Astrocyte of the spinal cord (primary cell): ENCODE results near the gene SLCO3A1.

Experiments used
- DNase-seq: peaks from one replicate; pipeline ENCODE4 v3.0.0; 2011; ENCODE audit warnings: low read depth, low spot score
- H3K4me3 ChIP-seq: 2 replicates; pipeline ENCODE4 v1.5.1; 2011; ENCODE audit warnings: low read depth, mild to moderate bottlenecking, low read length, moderate library complexity
- in situ Hi-C: cut with HindIII; loops from 2 replicates; pipeline ENCODE4 v1.10.0; 2017; ENCODE audit warnings: low sequenced_read_pairs
- TF ChIP-seq, protein P1 (sequence below): IDR thresholded peaks from 2 replicates; pipeline ENCODE4 v1.5.1; 2012; ENCODE audit warnings: low read depth, mild to moderate bottlenecking, low read length, inconsistent platforms

The SLCO3A1 gene

GRCh38 chr15:91885054-91885453 lies 31.5 kb downstream of the SLCO3A1 start:
- no peak for DNase-seq
- in situ Hi-C loops: no loop called here
- no peak overlapping the region for H3K4me3 ChIP-seq
- TF ChIP-seq, protein P1, sequence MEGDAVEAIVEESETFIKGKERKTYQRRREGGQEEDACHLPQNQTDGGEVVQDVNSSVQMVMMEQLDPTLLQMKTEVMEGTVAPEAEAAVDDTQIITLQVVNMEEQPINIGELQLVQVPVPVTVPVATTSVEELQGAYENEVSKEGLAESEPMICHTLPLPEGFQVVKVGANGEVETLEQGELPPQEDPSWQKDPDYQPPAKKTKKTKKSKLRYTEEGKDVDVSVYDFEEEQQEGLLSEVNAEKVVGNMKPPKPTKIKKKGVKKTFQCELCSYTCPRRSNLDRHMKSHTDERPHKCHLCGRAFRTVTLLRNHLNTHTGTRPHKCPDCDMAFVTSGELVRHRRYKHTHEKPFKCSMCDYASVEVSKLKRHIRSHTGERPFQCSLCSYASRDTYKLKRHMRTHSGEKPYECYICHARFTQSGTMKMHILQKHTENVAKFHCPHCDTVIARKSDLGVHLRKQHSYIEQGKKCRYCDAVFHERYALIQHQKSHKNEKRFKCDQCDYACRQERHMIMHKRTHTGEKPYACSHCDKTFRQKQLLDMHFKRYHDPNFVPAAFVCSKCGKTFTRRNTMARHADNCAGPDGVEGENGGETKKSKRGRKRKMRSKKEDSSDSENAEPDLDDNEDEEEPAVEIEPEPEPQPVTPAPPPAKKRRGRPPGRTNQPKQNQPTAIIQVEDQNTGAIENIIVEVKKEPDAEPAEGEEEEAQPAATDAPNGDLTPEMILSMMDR: no peak

DNA sequence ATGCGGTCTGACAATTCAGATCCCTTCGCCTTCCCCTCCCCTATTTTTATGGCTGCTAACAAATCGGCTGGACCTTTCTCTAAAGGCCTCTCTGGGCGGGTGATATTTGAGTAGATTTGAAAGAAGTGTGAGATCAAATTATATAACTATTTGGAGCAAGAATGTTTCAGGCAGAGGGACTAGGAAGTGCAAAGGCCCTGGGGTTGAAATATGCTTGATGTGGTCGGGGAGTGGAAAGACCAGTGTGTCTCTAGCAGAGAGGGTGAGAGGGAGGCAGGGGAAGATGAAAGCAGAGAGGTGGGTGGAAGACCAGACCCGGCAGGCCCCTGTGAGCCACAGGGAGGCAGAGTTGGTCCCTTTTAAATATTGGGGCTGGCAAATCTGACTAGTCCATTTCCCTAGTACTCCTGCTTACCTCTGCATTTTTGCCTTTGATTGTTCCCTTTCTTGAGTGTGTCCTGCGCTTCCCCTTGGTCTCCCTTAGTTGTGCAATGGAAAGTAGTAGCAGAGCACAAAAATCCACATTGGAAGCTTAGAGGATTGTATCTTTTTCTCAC lies 32.3 kb downstream of the SLCO3A1 start:
- TF ChIP-seq, protein P1: no peak
- DNase-seq: no peak
- H3K4me3 ChIP-seq: no peak overlapping the region
- in situ Hi-C loops: no loop called here

- DNase-seq: no peak
- in situ Hi-C loops: no loop called here
- no peak overlapping the region for H3K4me3 ChIP-seq
- TF ChIP-seq, protein P1: no peak
Observed at GRCh38 chr15:91886878-91887277, 33.4 kb downstream of the SLCO3A1 start.

GRCh38 chr15:91887321-91887720 lies 33.8 kb downstream of the SLCO3A1 start:
- no peak for DNase-seq
- in situ Hi-C loops: no loop called here
- TF ChIP-seq, protein P1: no peak
- no peak overlapping the region for H3K4me3 ChIP-seq

DNA sequence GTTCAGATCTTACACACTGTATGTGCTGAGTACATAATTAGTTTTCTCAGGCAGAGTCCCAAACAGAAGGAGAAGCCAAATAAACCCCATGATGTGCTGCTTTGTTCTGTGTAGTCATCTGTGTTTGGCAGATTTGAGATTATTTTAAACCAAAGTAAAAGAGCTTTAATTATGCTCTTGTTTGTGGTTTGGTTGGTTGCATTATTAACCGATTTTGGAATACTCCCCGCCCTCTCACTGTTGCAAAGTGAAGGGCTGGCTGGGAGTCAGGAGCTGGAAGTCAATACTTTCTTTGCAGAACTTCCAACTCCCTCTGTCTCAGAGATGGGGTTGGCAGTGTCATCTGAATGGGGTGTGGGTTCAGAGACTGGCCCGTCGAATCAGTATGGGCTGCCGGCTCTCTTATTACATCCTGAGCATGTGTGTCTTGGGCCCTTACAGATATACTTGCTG lies 34.4 kb downstream of the SLCO3A1 start:
- in situ Hi-C loops: no loop called here
- peak; percentile 12 for DNase-seq
- no peak overlapping the region for H3K4me3 ChIP-seq
- TF ChIP-seq, protein P1: no peak

GRCh38 chr15:91889111-91889815 lies 35.8 kb downstream of the SLCO3A1 start:
- no peak for DNase-seq
- in situ Hi-C loops: no loop called here
- no peak overlapping the region for H3K4me3 ChIP-seq
- TF ChIP-seq, protein P1: no peak
